Midbrain (tissue), 1 donor: ENCODE results near the gene LRRC8B.

Experiments
- DNase-seq: peaks from one replicate; lab custom pipeline; 2025; lab: John Stamatoyannopoulos, UW

Gene LRRC8B

GRCh38 chr1:89547563-89548116 lies 23.0 kb downstream of the LRRC8B start:
- peak; percentile 24 for DNase-seq

- DNase-seq: no peak
These were observed 23.7 kb downstream of the LRRC8B start for GRCh38 chr1:89548122-89548857.

GRCh38 chr1:89550995-89551394 lies 26.4 kb downstream of the LRRC8B start:
- no peak for DNase-seq

GRCh38 chr1:89552471-89553081 lies 27.9 kb downstream of the LRRC8B start:
- DNase-seq: no peak

DNA sequence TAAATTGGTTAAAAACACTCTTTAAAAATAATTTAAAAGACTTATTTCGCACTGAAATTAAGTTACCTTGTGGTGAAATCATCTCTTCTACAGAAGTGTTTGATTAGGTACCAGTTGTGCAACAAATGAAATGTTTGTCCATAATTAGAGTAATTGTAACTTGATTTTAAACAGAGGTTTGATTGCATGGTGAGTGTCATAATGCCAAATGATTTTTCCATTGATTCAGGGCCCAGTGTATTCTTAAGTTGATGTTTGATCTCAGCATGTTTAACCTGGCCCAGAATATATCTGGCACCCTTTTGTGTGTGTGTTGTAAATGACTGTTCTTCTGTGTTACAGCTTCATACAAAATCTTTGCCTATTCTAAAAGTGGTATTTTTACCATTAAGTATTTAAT lies 28.5 kb downstream of the LRRC8B start:
- DNase-seq: no peak

DNA sequence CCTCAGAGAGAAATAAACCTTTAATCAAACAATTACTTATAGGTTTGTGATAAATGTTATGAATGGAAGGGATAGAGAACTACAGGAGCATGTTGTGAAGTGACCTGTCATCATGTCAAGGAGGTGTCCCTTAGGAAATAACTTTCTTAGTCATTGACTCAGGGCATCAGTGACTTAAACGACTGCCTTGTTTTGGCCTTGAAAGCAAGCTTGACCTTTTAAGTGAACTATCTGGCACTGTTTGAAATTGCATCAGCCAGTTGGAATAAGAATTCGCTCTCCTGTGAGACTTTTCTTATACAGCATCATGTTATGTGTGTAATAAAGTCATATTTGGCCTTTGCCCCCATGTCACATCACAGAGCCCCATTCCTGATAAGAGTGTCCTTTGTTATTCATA lies 30.9 kb downstream of the LRRC8B start:
- DNase-seq: no peak

- DNase-seq: peak; percentile 19
These were observed 32.3 kb downstream of the LRRC8B start for GRCh38 chr1:89556726-89557444.

GRCh38 chr1:89557445-89557825 lies 32.8 kb downstream of the LRRC8B start:
- DNase-seq: no peak

DNA sequence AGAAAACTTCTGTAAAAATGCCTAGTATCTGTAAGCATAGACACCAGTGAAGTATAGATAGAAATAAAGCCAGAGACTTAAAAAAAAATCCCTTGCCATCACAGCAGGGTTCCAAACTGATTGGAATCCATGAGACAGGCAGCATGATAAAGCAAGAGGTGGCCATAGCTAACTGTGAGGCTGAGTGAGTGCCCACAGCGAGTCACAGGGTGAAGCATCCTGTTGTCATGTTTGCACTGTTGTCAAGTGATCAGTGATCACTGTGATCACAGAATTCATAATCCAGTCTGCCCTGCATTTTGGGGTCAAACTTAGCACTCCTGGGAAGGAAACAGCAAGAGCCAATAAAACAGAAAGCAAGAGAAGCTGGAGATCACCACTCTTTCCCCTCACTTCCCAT lies 33.3 kb downstream of the LRRC8B start:
- no peak for DNase-seq

- DNase-seq: no peak
These were observed 39.5 kb downstream of the LRRC8B start for GRCh38 chr1:89563957-89564604.

GRCh38 chr1:89565521-89565920 lies 40.9 kb downstream of the LRRC8B start:
- DNase-seq: no peak

DNA sequence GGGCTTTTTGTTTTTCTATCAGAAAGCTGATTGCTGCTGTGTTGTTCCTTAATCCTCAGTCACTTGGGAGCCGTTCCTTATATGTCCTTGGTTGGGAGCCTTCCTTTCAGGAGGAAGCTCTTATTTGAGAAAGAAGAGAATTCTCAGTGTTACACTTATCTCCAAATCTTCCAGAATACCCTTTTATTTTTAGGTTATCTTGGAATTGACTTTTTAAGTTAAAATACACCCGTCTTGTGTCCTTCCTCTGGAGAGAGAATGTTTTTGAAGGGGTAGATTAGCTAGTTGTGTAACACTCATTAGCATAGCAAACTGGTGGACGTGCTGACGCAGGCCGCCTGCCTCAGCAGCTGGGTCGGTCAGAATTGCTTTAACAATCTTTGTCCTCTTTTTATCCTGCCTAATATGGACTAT lies 42.1 kb downstream of the LRRC8B start:
- peak; percentile 71 for DNase-seq

DNA sequence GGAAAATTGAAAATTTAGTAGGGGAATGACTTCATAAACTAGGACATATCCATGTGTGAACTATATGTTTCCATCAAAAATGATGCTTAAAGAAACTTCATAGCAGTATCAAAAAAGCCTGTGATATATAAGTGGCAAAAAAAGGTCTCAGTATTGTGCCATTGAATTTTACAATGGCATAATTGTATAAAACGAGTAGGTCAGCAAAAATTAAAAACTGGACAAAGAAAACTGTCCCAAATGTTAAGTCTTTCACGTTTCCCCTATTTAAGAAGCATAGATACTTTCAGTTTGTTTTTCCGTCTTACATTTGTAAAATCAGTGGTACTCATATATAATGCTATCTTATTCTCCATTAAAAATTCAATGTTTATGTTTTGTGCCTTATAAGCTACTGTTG lies 43.2 kb downstream of the LRRC8B start:
- no peak for DNase-seq

DNA sequence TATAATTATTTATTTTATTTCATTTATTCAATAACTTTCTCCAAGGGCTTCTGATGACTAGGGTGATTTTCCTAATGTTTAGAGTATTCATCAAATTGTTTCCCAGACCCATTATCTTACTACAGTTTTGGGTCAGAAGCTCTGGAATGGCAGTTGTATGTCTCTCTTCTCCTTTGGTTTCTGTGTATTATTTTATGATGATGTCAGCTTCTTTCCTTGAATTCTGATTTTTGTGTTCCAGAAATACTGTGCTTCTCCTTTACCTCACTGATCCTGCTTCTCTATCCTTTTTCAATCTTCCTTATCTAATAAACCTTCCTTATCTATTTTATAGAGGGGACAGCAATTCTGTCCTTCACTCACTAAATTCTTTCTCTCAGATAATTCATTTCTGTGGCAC lies 48.8 kb downstream of the LRRC8B start:
- DNase-seq: no peak

DNA sequence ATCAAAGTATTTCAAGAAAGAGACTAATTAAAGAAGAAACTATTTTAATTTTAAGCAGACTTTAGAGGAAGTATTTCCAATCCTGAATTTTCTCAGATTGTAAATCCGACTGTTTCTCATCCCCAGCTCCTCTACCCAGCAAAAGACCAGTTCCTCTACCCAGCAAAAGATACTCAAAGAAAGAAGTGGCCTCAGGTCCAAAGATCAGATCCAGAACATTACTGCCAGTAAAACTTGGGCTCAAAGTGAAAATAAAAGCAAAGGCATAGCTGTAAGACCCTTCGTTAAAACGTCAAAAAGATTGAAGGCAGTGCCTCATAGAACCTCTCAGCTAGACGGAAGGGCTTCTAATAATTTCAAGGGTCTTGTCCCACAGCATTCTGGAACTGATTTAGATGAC lies 50.0 kb downstream of the LRRC8B start:
- DNase-seq: no peak

GRCh38 chr1:89575207-89575606 lies 50.6 kb downstream of the LRRC8B start:
- DNase-seq: no peak

DNA sequence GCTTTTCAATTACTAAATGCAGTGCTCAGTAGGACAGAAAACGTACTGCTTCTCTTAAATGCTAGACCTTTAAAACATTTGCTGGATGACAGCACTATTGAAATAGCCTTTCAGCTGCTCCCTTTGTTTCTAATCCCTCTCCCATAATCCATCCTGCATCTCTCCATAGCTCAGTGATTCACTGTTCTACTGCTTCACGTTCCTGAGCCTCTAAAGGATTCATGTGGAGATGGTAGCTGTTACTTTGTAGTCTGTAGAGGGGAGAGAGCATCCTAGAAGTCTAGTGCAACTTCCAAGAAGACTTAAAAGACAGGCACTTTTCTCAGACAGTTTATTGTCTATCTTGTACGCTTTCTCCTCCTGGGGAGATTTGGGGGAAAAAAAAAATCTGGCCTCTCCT lies 51.4 kb downstream of the LRRC8B start:
- DNase-seq: no peak

GRCh38 chr1:89578151-89578550 lies 53.5 kb downstream of the LRRC8B start:
- DNase-seq: no peak

DNA sequence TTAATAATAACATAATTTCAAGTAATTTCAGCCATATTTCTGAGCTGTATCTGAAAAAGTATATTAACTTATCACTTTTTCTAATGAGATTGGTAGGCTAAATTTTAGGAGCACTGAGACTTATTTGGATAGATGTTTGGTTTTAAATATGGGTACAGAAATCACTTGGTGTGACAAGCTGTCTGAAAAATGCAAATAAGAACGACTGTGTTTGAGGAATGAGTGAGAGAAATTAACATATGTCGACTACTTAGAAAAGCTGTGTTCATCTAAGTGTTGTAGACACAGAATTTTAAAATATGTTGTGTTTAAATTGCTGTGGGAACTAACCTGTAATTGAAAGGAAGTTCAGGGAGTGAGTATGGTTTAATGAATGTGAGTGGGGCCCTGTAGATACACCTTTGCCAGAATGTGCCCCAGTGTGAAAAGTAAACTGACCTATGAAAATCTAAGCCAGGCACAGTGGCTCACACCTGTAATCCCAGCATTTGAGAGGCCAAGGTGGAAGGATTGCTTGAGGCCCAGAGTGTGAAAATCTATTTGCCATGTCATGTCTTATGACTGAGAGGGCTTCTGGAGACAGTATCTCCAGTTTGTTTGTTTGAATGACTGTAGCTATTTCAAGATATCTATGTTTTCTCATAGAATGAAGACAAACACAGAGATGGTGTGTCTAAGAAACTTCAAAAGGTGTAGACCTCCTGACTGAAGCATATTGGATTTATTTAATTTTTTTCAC lies 54.5 kb downstream of the LRRC8B start:
- no peak for DNase-seq

- no peak for DNase-seq
These were observed 55.4 kb downstream of the LRRC8B start for GRCh38 chr1:89580036-89580435.

DNA sequence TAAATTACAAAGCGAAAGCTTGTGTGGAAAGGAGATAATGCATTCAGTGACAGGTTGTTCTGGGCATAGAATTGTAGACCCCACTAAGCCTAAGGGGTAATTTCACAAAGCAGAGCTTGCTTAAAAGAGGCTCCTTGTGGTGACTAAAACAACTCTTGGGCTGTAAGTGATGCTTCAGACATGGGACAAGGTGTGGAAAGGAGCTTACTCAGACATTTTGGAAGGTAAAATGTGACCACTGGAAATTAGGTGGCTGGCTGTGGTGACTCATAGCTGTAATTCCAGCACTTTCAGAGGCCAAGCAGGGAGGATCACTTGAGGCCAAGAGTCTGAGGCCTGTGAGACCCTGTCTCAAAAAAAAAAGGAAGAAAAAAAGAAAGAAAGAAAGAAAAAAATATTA lies 57.2 kb downstream of the LRRC8B start:
- no peak for DNase-seq

DNA sequence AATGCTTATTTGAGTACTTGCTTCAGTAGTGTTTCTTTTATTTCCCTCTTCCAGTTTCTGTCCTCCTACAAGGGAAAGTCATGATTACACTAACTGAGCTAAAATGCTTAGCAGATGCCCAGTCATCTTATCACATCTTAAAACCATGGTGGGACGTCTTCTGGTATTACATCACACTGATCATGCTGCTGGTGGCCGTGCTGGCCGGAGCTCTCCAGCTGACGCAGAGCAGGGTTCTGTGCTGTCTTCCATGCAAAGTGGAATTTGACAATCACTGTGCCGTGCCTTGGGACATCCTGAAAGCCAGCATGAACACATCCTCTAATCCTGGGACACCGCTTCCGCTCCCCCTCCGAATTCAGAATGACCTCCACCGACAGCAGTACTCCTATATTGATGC lies 57.9 kb downstream of the LRRC8B start:
- no peak for DNase-seq
